Loucy (cell line): ENCODE data around the gene CFAP53.
A peak's percentile ranks its signal among the peaks of the same experiment; 100 is the strongest.
"Not testable (repeated sequence)": the region's sequence is repeated elsewhere in the genome, so short reads cannot be mapped to it uniquely, and the experiment has no call there.

Experiments
- H2AFZ ChIP-seq: fragments of 200-600 bp; sonication (generic); 2 replicates; pipeline ENCODE4 v1.6.0; 2016; ENCODE audit warnings: antibody characterized with exemption, mild to moderate bottlenecking, low read length, moderate library complexity
- H3F3A ChIP-seq: fragments of 200-600 bp; 2 replicates; pipeline ENCODE4 v1.6.0; 2016; ENCODE audit warnings: antibody characterized with exemption, low read depth, mild to moderate bottlenecking
- H3K27me3 ChIP-seq: fragments of 200-600 bp; sonication (generic); 2 replicates; pipeline ENCODE4 v1.6.1; 2014; ENCODE audit warnings: low read length, mild to moderate bottlenecking; ENCODE audit not compliant: insufficient read depth, poor library complexity, severe bottlenecking
- H3K36me3 ChIP-seq: fragments of 200-600 bp; sonication (generic); 2 replicates; pipeline ENCODE4 v1.6.1; 2016; ENCODE audit warnings: low read length; ENCODE audit not compliant: insufficient read depth
- H3K4me1 ChIP-seq: fragments of 200-600 bp; sonication (generic); 2 replicates; pipeline ENCODE4 v1.5.1; 2014; ENCODE audit warnings: low read length, mild to moderate bottlenecking; ENCODE audit not compliant: insufficient read depth, poor library complexity, severe bottlenecking
- H3K4me2 ChIP-seq: fragments of 200-600 bp; sonication (generic); 2 replicates; pipeline ENCODE4 v1.6.0; 2014; ENCODE audit warnings: antibody characterized with exemption, low read length, low read depth, mild to moderate bottlenecking; ENCODE audit not compliant: poor library complexity, severe bottlenecking
- H3K4me3 ChIP-seq: fragments of 200-600 bp; sonication (generic); 2 replicates; pipeline ENCODE4 v1.5.1; 2014; ENCODE audit warnings: low read length, mild to moderate bottlenecking, mixed read lengths; ENCODE audit not compliant: poor library complexity, severe bottlenecking
- H3K79me2 ChIP-seq: fragments of 200-600 bp; sonication (generic); 2 replicates; pipeline ENCODE4 v1.6.1; 2014; ENCODE audit warnings: low read length; ENCODE audit not compliant: insufficient read depth
- H3K9ac ChIP-seq: fragments of 200-600 bp; sonication (generic); 2 replicates; pipeline ENCODE4 v1.6.0; 2014; ENCODE audit warnings: mild to moderate bottlenecking, low read depth, low read length, moderate library complexity; ENCODE audit not compliant: poor library complexity, severe bottlenecking
- H3K9me2 ChIP-seq: fragments of 200-600 bp; sonication (generic); replicated peaks from 2 replicates; pipeline ENCODE4 v1.6.1; 2016; ENCODE audit warnings: low read depth, low read length, mixed read lengths
- H3K9me3 ChIP-seq: fragments of 200-600 bp; sonication (generic); 2 replicates; pipeline ENCODE4 v1.6.1; 2014; ENCODE audit warnings: mild to moderate bottlenecking, antibody characterized with exemption, low read length, low read depth; ENCODE audit not compliant: insufficient read depth
- H4K20me1 ChIP-seq: fragments of 200-600 bp; sonication (generic); 2 replicates; pipeline ENCODE4 v1.6.0; 2014; ENCODE audit warnings: antibody characterized with exemption, low read length, mild to moderate bottlenecking; ENCODE audit not compliant: insufficient read depth, poor library complexity, severe bottlenecking
- CTCF ChIP-seq: fragments of 200-600 bp; sonication (generic); conservative IDR thresholded peaks from 2 replicates; pipeline ENCODE4 v1.5.1; 2014; ENCODE audit warnings: mild to moderate bottlenecking, antibody characterized with exemption, low read length
- EZH2phosphoT487 ChIP-seq: fragments of 200-600 bp; IDR thresholded peaks from 2 replicates; pipeline ENCODE4 v1.6.1; 2018; ENCODE audit warnings: antibody characterized with exemption, mild to moderate bottlenecking, moderate library complexity, borderline replicate concordance

Gene CFAP53

GRCh38 chr18:50232419-50232818, 33.9 kb downstream of the CFAP53 start:
- no peaks in the 10 kb centered on the region for H3K9me2 ChIP-seq
- TF ChIP-seq CTCF, result no peak
- TF ChIP-seq EZH2phosphoT487, result no peak
- H3K9ac ChIP-seq, result no peak overlapping the region

GRCh38 chr18:50231621-50232020, 34.7 kb downstream of the CFAP53 start:
- TF ChIP-seq CTCF, result no peak
- no peak for TF ChIP-seq EZH2phosphoT487
- no peak overlapping the region for H3K9ac ChIP-seq
- H4K20me1 ChIP-seq, result no peaks in the 10 kb centered on the region
- no peaks in the 10 kb centered on the region for H3K36me3 ChIP-seq
- no peaks in the 10 kb centered on the region for H3F3A ChIP-seq
- H3K4me2 ChIP-seq, result no peak overlapping the region
- H3K9me3 ChIP-seq, result no peaks in the 10 kb centered on the region
- no peaks in the 10 kb centered on the region for H3K79me2 ChIP-seq
- H3K4me3 ChIP-seq, result no peak overlapping the region
- H3K27me3 ChIP-seq, result no peaks in the 10 kb centered on the region
- peaks cover 5% of the 10 kb centered on the region for H3K4me1 ChIP-seq
- H3K9me2 ChIP-seq, result no peaks in the 10 kb centered on the region
- no peak overlapping the region for H2AFZ ChIP-seq

More at GRCh38 chr18:50232419-50232818, 33.9 kb downstream of the CFAP53 start:
- H3K9me3 ChIP-seq, result no peaks in the 10 kb centered on the region
- H3K4me2 ChIP-seq, result no peak overlapping the region
- H3K4me1 ChIP-seq, result no peaks in the 10 kb centered on the region
- no peaks in the 10 kb centered on the region for H3K36me3 ChIP-seq
- H3K27me3 ChIP-seq, result no peaks in the 10 kb centered on the region
- H2AFZ ChIP-seq, result no peak overlapping the region
- H3F3A ChIP-seq, result no peaks in the 10 kb centered on the region
- no peaks in the 10 kb centered on the region for H3K79me2 ChIP-seq
- H4K20me1 ChIP-seq, result no peaks in the 10 kb centered on the region
- no peak overlapping the region for H3K4me3 ChIP-seq

GRCh38 chr18:50220249-50220648, 46.0 kb downstream of the CFAP53 start:
- not testable (repeated sequence) for H3F3A ChIP-seq, H2AFZ ChIP-seq, H3K4me2 ChIP-seq, H3K9ac ChIP-seq, H3K27me3 ChIP-seq, H3K36me3 ChIP-seq, H3K9me2 ChIP-seq, H3K79me2 ChIP-seq, H4K20me1 ChIP-seq, H3K4me1 ChIP-seq, H3K9me3 ChIP-seq, H3K4me3 ChIP-seq

GRCh38 chr18:50218432-50219197, 47.7 kb downstream of the CFAP53 start:
- no peaks in the 10 kb centered on the region for H3K27me3 ChIP-seq
- H4K20me1 ChIP-seq, result no peaks in the 10 kb centered on the region
- TF ChIP-seq EZH2phosphoT487 (no peak), CTCF (peak; percentile 67)
- no peak overlapping the region for H3K4me2 ChIP-seq
- no peaks in the 10 kb centered on the region for H3K36me3 ChIP-seq
- no peaks in the 10 kb centered on the region for H3K4me1 ChIP-seq
- no peaks in the 10 kb centered on the region for H3K79me2 ChIP-seq
- no peaks in the 10 kb centered on the region for H3K9me2 ChIP-seq
- no peak overlapping the region for H3K9ac ChIP-seq
- H3K4me3 ChIP-seq, result no peak overlapping the region
- no peaks in the 10 kb centered on the region for H3F3A ChIP-seq
- no peak overlapping the region for H2AFZ ChIP-seq
- H3K9me3 ChIP-seq, result no peaks in the 10 kb centered on the region
